HepG2 (cell line): ENCODE data around the gene MRPL34. TPM values are rescaled to one million over a fixed set of nuclear protein-coding genes. Genes with fewer than 3 reads are reported as not detected.
A peak's percentile ranks its signal among the peaks of the same experiment; 100 is the strongest.

Experiments used
- AFF4 ChIP-seq: sonication (generic); formaldehyde crosslinking; IDR thresholded peaks from 2 replicates; pipeline ENCODE4 v1.4.0; 2020; ENCODE audit warnings: missing genetic modification reagents
- ARID2 ChIP-seq: sonication (generic); formaldehyde crosslinking; IDR thresholded peaks from 2 replicates; pipeline ENCODE4 v1.8.1; 2022; ENCODE audit warnings: mild to moderate bottlenecking, missing genetic modification reagents, borderline replicate concordance
- CCAR2 ChIP-seq: fragments of 200-400 bp; formaldehyde crosslinking; optimal IDR thresholded peaks from 2 replicates; pipeline ENCODE3; 2018; ENCODE audit warnings: low read depth, mild to moderate bottlenecking, low read length, moderate library complexity
- EP300 ChIP-seq, 3 experiments: sonication (generic) in 1 of 3; formaldehyde crosslinking in 1 of 3; IDR thresholded peaks; 2 replicates each; pipeline versions ENCODE4 v1.5.1 to v1.6.1; 2011 to 2020; ENCODE audit warnings: low read depth in 2 of 3, low read length in 2 of 3, borderline replicate concordance in 1 of 3, improper control_type of control experiment in 1 of 3, mild to moderate bottlenecking in 1 of 3, missing genetic modification reagents in 1 of 3, moderate library complexity in 1 of 3
- KDM6A ChIP-seq: IDR thresholded peaks from 2 replicates; pipeline ENCODE4 v1.6.1; 2016; ENCODE audit warnings: low read depth
- MXD1 ChIP-seq: sonication (generic); formaldehyde crosslinking; IDR thresholded peaks from 2 replicates; pipeline ENCODE4 v1.4.0; 2020; ENCODE audit warnings: mild to moderate bottlenecking, missing genetic modification reagents
- NFKBIZ ChIP-seq: IDR thresholded peaks from 2 replicates; pipeline ENCODE4 v1.6.1; 2018; ENCODE audit warnings: missing genetic modification reagents, missing compliant biosample characterization
- NR1H2 ChIP-seq: sonication (generic); formaldehyde crosslinking; IDR thresholded peaks from 2 replicates; pipeline ENCODE4 v1.8.1; 2022; ENCODE audit warnings: low read depth, missing genetic modification reagents, borderline replicate concordance
- RAD21 ChIP-seq: fragments of 450-650 bp; formaldehyde crosslinking; IDR thresholded peaks from 2 replicates; pipeline ENCODE4 v1.5.0; 2020; ENCODE audit warnings: mild to moderate bottlenecking
- RERE ChIP-seq: IDR thresholded peaks from 2 replicates; pipeline ENCODE4 v1.6.1; 2016; ENCODE audit warnings: low read depth, missing genetic modification reagents, missing compliant biosample characterization
- TRAFD1 ChIP-seq: sonication (generic); formaldehyde crosslinking; IDR thresholded peaks from 2 replicates; pipeline ENCODE4 v1.5.1; 2020; ENCODE audit warnings: missing genetic modification reagents, mild to moderate bottlenecking, borderline replicate concordance
- ZBTB43 ChIP-seq: sonication (generic); formaldehyde crosslinking; conservative IDR thresholded peaks from 2 replicates; pipeline ENCODE4 v1.4.0; 2020; ENCODE audit warnings: missing genetic modification reagents
- ZC3H13 ChIP-seq: sonication (generic); formaldehyde crosslinking; IDR thresholded peaks from 2 replicates; pipeline ENCODE4 v1.8.1; 2023; ENCODE audit warnings: mild to moderate bottlenecking, missing genetic modification reagents, moderate library complexity
- ZFP36 ChIP-seq: fragments of 150-350 bp; IDR thresholded peaks from 2 replicates; pipeline ENCODE4 v1.6.1; 2018; ENCODE audit warnings: borderline replicate concordance, low read length, low read depth; ENCODE audit not compliant: partially characterized antibody
- ZKSCAN8 ChIP-seq: IDR thresholded peaks from 2 replicates; pipeline ENCODE4 v1.6.1; 2016; ENCODE audit warnings: borderline replicate concordance, missing genetic modification reagents, missing compliant biosample characterization
- ZNF354B ChIP-seq: sonication (generic); formaldehyde crosslinking; IDR thresholded peaks from 2 replicates; pipeline ENCODE4 v1.8.0; 2022; ENCODE audit warnings: mild to moderate bottlenecking, missing genetic modification reagents
- polyA plus RNA-seq, 8 experiments: library from polyadenylated mRNA; depleted of rRNA in 3 of 8; stranded (reverse) in 7 of 8; unstranded in 1 of 8; fragments of >200 nt; fragmentation: Illumina TruSeq in 4 of 8; extraction: Trizol in 4 of 8; gene quantifications; 2 replicates each; pipeline versions ENCODE4 v1.2.1 to v1.2.3, GENCODE V29; 2011 to 2016; ENCODE audit warnings: low read depth in 4 of 8, missing spikeins in 1 of 8, mixed read lengths in 1 of 8; ENCODE audit not compliant: insufficient read depth in 1 of 8
- total RNA-seq, 5 experiments: library from RNA; depleted of rRNA; stranded (reverse); fragments of >200 nt; fragmentation: Illumina TruSeq; extraction: Trizol; gene quantifications; 2 replicates each; pipeline ENCODE4 v1.2.3, GENCODE V29; 2016; ENCODE audit warnings: low read depth in 1 of 5

Gene MRPL34
- total and polyA plus RNA-seq, 2 of the 13 experiments (the other 11 are each of a cell fraction or from before 2014, with no cell fraction given), result 74.0 to 77.3 TPM

GRCh38 chr19:17346109-17346671 is 40.5 kb downstream of the MRPL34 start (continued):
- TF ChIP-seq RERE (CRISPR knock-in tag) (no peak), CCAR2 (no peak), EP300 (IDR thresholded peaks at IDR 0.05; ENCODE audit: low read depth in 2 of 2, low read length in 2 of 2) (no peak), EP300 (CRISPR knock-in tag; IDR thresholded peaks at IDR 0.05; ENCODE audit: borderline replicate concordance) (no peak), RAD21 (peak; percentile 81), ZKSCAN8 (CRISPR knock-in tag) (peak; percentile 46; the same call in 1 of the 2 replicates), MXD1 (CRISPR knock-in tag) (no peak), NFKBIZ (CRISPR knock-in tag) (0 out of 2 replicates have a peak, but pooled peaks have one; percentile 21), ARID2 (CRISPR knock-in tag) (no peak), AFF4 (no peak), ZNF354B (CRISPR knock-in tag) (no peak), ZC3H13 (CRISPR knock-in tag) (no peak), ZBTB43 (CRISPR knock-in tag) (no peak), TRAFD1 (CRISPR knock-in tag) (peak; percentile 44; the same call in 1 of the 2 replicates), KDM6A (CRISPR knock-in tag) (no peak), ZFP36 (no peak), NR1H2 (CRISPR knock-in tag) (no peak)
